SKM-1 treated with dmso at 0.1 percent for 144 hours (cell line): Measurements from ENCODE around the gene CYP46A1.

ENCODE experiments used
- DNase-seq: peaks from one replicate; lab custom pipeline; 2025; ENCODE audit not compliant: unreplicated experiment; lab: John Stamatoyannopoulos, UW

CYP46A1 gene

DNA sequence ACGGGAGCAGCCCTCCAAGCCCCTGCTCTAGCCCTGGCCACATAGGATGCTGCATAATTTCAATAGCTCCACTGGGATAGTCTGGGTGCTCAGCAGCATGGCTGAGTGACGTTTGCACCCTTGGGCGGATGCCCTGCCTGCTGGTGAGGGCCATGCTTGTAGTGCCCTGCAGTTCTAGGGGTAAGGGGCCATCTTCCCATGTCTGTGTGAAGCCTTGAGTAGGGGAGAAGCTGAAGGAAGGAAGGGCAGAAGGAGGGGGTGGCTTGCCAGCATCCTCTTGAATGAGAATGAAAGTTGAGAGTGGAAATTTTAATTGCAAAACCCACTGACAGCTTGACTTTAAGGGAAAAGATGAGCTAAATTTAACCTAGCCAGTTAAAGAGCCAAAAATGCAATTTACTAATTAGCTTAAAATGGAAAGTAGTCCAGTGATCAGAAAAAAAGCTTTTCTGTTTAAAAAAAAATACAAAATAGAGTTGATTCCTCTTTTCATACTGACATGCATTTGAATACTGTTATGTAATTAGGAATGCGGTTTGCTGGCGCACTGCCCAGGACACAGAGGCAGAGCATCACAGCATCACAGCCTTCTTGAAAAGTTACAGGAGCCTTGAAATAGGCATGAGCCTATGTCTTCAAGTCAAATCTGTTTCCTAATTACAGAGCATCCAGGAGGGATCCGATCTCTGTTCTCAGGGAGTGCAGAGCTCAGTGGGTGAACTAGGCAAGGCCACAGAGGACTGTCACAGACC is 90.6 kb downstream of the CYP46A1 start:
- no peak for DNase-seq

DNA sequence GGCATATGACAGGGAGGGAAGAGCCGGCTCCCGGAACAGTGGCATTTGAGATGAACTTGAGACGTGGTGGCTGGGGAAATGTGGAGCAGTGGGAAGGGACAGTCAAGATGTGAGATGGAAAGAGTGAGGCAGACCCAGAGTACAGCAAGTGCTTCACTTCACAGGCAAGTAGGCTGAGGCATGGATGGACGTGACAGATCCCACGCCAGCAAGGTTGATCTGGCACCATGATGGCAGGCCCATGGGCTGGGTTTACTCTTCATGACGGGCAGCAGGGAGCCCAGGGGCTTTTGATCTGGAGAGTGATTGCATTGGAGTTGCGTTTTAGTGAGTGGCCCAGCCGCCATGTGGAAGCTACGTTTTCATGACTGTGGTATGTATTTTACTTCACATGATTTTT is 91.3 kb downstream of the CYP46A1 start:
- no peak for DNase-seq
